ENCODE measurements around the gene RUFY3.

Gene RUFY3

GRCh38 chr4:70718811-70719604 lies 2.8 kb upstream of the RUFY3 start:
- H3K9ac ChIP-seq (ENCODE audit: low read length), result no peak overlapping the region
- no peaks in the 10 kb centered on the region for H3K9me3 ChIP-seq (replicated peaks; ENCODE audit: insufficient read depth, low read length)
- no peaks in the 10 kb centered on the region for H3F3A ChIP-seq (ENCODE audit: insufficient read depth, low read length)
- H3K36me3 ChIP-seq (replicated peaks; ENCODE audit: insufficient read depth, low read length), result no peaks in the 10 kb centered on the region
- no peaks in the 10 kb centered on the region for H3K9me2 ChIP-seq (replicated peaks; ENCODE audit: insufficient read depth, low read length)
- H4K20me1 ChIP-seq (ENCODE audit: insufficient read depth, low read length), result no peaks in the 10 kb centered on the region
- no peak overlapping the region for H2AFZ ChIP-seq (ENCODE audit: low read length)
- peaks cover 87% of the 10 kb centered on the region for H3K79me2 ChIP-seq (ENCODE audit: low read length)
- no peak overlapping the region for H3K27ac ChIP-seq (ENCODE audit: low read length)
- no peak overlapping the region for H3K4me2 ChIP-seq (ENCODE audit: low read depth, low read length)
- no peak overlapping the region for H3K4me3 ChIP-seq (ENCODE audit: low read length)
- H3K27me3 ChIP-seq (replicated peaks; ENCODE audit: insufficient read depth, low read length), result no peaks in the 10 kb centered on the region
- TF ChIP-seq EZH2 (optimal IDR thresholded peaks at IDR 0.05; ENCODE audit: low read depth, low read length), result no peak
- TF ChIP-seq, protein P1, sequence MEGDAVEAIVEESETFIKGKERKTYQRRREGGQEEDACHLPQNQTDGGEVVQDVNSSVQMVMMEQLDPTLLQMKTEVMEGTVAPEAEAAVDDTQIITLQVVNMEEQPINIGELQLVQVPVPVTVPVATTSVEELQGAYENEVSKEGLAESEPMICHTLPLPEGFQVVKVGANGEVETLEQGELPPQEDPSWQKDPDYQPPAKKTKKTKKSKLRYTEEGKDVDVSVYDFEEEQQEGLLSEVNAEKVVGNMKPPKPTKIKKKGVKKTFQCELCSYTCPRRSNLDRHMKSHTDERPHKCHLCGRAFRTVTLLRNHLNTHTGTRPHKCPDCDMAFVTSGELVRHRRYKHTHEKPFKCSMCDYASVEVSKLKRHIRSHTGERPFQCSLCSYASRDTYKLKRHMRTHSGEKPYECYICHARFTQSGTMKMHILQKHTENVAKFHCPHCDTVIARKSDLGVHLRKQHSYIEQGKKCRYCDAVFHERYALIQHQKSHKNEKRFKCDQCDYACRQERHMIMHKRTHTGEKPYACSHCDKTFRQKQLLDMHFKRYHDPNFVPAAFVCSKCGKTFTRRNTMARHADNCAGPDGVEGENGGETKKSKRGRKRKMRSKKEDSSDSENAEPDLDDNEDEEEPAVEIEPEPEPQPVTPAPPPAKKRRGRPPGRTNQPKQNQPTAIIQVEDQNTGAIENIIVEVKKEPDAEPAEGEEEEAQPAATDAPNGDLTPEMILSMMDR (IDR thresholded peaks at IDR 0.05; ENCODE audit: low read length), result no peak
- TF ChIP-seq EZH2phosphoT487 (IDR thresholded peaks at IDR 0.05; ENCODE audit: low read length), result no peak
- no peak for DNase-seq
- peaks cover 9% of the 10 kb centered on the region; the same call in 1 of the 2 replicates for H3K4me1 ChIP-seq (ENCODE audit: low read length)

DNA sequence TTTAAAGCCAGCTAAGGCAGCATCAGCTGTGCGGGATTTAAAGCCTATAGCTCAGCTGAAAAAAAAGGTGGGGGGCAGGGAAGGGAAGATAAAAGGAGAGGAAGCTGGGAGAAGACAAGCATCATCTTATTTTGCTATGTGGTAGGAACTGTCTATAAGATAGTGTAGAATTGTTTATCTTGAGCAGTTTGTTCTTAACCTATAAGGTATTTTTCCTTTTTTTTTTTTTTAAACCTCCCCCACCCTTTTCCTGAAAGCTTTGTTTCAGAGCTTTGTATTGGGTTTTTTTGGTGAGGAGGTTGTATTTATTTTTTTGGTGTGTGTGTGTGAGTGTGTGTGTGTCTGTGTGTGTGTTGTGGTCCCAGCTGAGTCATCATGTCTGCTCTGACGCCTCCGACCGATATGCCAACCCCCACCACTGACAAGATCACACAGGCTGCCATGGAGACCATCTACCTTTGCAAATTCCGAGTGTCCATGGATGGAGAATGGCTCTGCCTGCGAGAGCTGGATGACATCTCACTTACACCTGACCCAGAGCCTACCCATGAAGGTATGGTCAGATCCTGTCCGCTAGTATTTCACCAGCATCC lies 531 bp downstream of the RUFY3 start:
- no peaks in the 10 kb centered on the region for H3F3A ChIP-seq (ENCODE audit: insufficient read depth, low read length)
- no peak overlapping the region for H2AFZ ChIP-seq (ENCODE audit: low read length)
- TF ChIP-seq EZH2phosphoT487 (IDR thresholded peaks at IDR 0.05; ENCODE audit: low read length), result no peak
- TF ChIP-seq, protein P1 (IDR thresholded peaks at IDR 0.05; ENCODE audit: low read length), result no peak
- H3K9me2 ChIP-seq (replicated peaks; ENCODE audit: insufficient read depth, low read length), result no peaks in the 10 kb centered on the region; the same call in 1 of the 2 replicates
- no peaks in the 10 kb centered on the region for H3K9me3 ChIP-seq (replicated peaks; ENCODE audit: insufficient read depth, low read length)
- H3K4me3 ChIP-seq (ENCODE audit: low read length), result no peak overlapping the region
- H3K4me2 ChIP-seq (ENCODE audit: low read depth, low read length), result no peak overlapping the region
- H3K9ac ChIP-seq (ENCODE audit: low read length), result no peak overlapping the region
- peaks cover 83% of the 10 kb centered on the region for H3K79me2 ChIP-seq (ENCODE audit: low read length)
- H3K27ac ChIP-seq (ENCODE audit: low read length), result no peak overlapping the region
- no peaks in the 10 kb centered on the region for H4K20me1 ChIP-seq (ENCODE audit: insufficient read depth, low read length)
- no peaks in the 10 kb centered on the region for H3K4me1 ChIP-seq (ENCODE audit: low read length)
- H3K36me3 ChIP-seq (replicated peaks; ENCODE audit: insufficient read depth, low read length), result no peaks in the 10 kb centered on the region
- no peak for DNase-seq
- H3K27me3 ChIP-seq (replicated peaks; ENCODE audit: insufficient read depth, low read length), result no peaks in the 10 kb centered on the region

DNA sequence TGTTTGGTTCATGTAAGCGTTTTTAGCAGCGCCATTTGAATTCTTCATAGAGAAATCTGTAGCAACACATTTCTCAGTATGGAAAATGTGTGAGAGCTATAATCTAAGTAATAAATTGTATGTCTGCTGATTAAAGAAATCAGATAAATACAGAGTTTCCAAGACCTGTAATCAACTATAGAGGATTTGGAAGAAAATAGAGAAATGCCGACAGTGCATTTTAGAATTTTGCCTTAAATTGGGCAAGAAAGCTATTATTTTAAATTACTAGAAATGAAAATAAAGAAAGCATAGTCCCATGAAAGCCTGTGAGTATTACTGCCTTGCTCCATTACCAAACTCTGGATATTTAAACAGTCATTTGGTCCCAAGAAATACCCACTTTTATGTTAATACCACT lies 2.7 kb downstream of the RUFY3 start:
- TF ChIP-seq EZH2 (optimal IDR thresholded peaks at IDR 0.05; ENCODE audit: low read depth, low read length) (no peak), EZH2phosphoT487 (IDR thresholded peaks at IDR 0.05; ENCODE audit: low read length) (no peak)
- TF ChIP-seq, protein P1 (IDR thresholded peaks at IDR 0.05; ENCODE audit: low read length), result no peak
- no peak for DNase-seq
- Histone ChIP-seq H3K9me3 (replicated peaks; ENCODE audit: insufficient read depth, low read length) (no peaks in the 10 kb centered on the region), H3F3A (ENCODE audit: insufficient read depth, low read length) (no peaks in the 10 kb centered on the region), H3K79me2 (ENCODE audit: low read length) (peaks cover 73% of the 10 kb centered on the region), H3K4me1 (ENCODE audit: low read length) (no peaks in the 10 kb centered on the region), H3K36me3 (replicated peaks; ENCODE audit: insufficient read depth, low read length) (no peaks in the 10 kb centered on the region), H3K27ac (ENCODE audit: low read length) (no peak overlapping the region), H4K20me1 (ENCODE audit: insufficient read depth, low read length) (no peaks in the 10 kb centered on the region; the same call in 1 of the 2 replicates), H3K9me2 (replicated peaks; ENCODE audit: insufficient read depth, low read length) (no peaks in the 10 kb centered on the region; the same call in 1 of the 2 replicates), H3K4me2 (ENCODE audit: low read depth, low read length) (no peak overlapping the region), H3K27me3 (replicated peaks; ENCODE audit: insufficient read depth, low read length) (no peaks in the 10 kb centered on the region), H3K4me3 (ENCODE audit: low read length) (no peak overlapping the region), H2AFZ (ENCODE audit: low read length) (no peak overlapping the region), H3K9ac (ENCODE audit: low read length) (no peak overlapping the region)
